ENCODE data around the gene TRMT61B. TPM values are rescaled to one million over a fixed set of nuclear protein-coding genes. Genes with fewer than 3 reads are reported as not detected.

Gene TRMT61B
- total RNA-seq, 2 donors from 2014 or later, result 11.2 to 12.4 TPM

DNA sequence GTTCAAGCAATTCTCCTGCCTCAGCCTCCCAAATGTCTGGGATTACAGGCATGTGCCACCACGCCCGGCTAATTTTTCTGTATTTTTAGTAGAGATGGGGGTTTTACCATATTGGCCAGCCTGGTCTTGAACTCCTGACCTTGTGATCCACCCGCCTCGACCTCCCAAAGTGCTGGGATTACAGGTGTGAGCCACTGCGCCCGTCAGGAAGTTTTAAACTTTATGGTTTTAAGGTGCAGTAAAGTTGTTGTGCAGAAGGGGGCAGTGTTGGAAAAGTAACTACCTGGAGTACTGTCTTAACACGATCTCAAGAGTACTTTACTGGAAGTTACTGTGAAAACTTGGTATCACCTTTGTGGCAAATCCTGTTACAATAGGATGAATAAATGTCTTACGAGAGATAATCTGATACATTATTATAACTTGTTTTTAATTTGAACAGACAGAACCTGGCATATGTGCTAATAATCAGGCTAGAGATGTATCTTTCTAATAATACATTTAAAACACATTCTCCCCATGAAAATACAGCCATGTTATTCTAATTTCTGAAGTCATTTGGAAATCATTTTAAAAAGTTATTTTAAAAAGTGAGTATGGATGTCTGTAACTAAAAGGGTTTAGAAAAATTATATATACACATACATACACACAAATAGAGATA is 48.7 kb downstream of the TRMT61B start:
- Histone ChIP-seq H3K36me3 (no peaks in the 10 kb centered on the region), H3K9me3 (no peaks in the 10 kb centered on the region), H3K27ac (no peak overlapping the region), H3K4me3 (no peak overlapping the region), H3K4me1 (no peaks in the 10 kb centered on the region), H3K9ac (ENCODE audit: low read depth in 2 of 2, low read length in 2 of 2) (no peak overlapping the region), H3K27me3 (no peaks in the 10 kb centered on the region)
- DNase-seq, result peak; percentile 80
- TF ChIP-seq, protein P1, sequence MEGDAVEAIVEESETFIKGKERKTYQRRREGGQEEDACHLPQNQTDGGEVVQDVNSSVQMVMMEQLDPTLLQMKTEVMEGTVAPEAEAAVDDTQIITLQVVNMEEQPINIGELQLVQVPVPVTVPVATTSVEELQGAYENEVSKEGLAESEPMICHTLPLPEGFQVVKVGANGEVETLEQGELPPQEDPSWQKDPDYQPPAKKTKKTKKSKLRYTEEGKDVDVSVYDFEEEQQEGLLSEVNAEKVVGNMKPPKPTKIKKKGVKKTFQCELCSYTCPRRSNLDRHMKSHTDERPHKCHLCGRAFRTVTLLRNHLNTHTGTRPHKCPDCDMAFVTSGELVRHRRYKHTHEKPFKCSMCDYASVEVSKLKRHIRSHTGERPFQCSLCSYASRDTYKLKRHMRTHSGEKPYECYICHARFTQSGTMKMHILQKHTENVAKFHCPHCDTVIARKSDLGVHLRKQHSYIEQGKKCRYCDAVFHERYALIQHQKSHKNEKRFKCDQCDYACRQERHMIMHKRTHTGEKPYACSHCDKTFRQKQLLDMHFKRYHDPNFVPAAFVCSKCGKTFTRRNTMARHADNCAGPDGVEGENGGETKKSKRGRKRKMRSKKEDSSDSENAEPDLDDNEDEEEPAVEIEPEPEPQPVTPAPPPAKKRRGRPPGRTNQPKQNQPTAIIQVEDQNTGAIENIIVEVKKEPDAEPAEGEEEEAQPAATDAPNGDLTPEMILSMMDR (IDR thresholded peaks at IDR 0.05), result peak; percentile 67
- intact Hi-C loops (cut with DNase I), result loop anchor here (10.0 kb wide), 1 partner anchor 373 kb away; no protein-coding TSS in a partner anchor

DNA sequence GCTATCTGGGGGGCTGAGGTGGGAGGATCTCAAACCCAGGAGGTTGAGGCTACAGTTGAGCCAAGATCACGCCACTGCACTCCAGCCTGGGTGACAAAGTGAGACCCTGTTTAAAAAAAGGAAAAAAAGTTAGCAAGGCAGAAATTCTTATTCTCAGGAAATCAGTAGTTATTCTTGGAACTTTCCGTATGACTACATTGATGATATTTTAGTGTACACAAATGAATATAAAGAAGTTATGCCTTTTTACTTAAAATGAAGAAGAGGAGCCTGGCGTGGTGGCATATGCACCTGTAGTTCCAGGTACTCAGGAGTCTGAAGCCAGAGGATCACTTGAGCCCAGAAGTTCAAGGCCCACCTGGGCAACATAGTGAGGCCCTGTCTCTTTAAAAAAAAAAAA is 52.1 kb downstream of the TRMT61B start:
- no peaks in the 10 kb centered on the region for H3K4me1 ChIP-seq
- TF ChIP-seq, protein P1 (IDR thresholded peaks at IDR 0.05), result no peak
- H3K9me3 ChIP-seq, result no peaks in the 10 kb centered on the region
- no peak overlapping the region for H3K9ac ChIP-seq (ENCODE audit: low read depth in 2 of 2, low read length in 2 of 2)
- H3K36me3 ChIP-seq, result no peaks in the 10 kb centered on the region
- H3K4me3 ChIP-seq, result no peak overlapping the region
- H3K27ac ChIP-seq, result no peak overlapping the region
- intact Hi-C loops (cut with DNase I), result no loop called here
- H3K27me3 ChIP-seq, result no peaks in the 10 kb centered on the region
- no peak for DNase-seq

DNA sequence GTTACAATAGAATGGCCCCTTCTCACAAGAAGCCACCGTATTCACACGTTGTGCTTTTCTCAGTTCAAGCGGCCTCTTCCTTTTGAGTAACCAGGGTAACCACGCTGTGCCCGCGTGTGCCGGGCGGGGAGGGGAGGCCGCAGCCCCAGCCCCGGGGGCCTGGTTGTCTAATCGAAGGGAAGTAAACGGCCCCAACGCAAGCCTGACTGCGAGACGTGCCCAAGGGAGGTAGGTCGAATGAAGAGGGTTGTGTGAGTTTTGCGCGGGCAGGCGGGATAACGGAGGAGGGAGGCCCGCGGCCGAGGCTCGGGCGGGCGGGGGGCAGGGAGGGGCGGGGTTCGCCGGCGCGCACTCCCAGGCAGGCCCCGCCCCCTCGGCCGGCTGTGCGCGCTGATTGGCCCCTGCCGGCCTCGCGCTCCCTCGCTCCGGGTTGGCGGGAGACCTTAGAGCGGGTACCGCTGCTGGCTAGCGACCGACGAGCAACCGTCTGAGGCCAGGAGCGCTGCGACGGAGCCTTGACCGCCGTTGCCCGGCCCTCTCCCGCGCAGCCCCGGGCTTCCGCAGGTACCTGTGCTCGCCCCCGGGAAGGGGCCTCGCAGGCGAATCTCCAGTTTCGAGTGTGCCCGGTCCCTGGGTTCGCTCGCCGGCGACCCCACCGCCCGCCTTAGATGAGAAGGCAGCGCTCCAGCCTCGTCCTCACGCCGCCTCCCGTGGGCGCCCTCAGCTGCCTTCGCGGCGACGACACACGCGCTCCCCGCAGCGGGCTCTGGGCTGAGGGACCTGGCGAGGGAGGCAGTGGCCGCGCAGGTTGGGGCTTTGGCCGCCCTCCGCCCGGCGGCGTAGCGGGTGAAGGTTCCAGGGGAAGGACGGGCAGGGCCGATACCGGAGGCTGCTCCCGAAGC is 59.5 kb downstream of the TRMT61B start, which contains the start of gene SPDYA:
Gene SPDYA (plus strand): TSS at position 451 of the 902 bp plus-strand sequence. CDS start 5,181 bp downstream, outside the sequence.
- no peaks in the 10 kb centered on the region for H3K27me3 ChIP-seq
- no peaks in the 10 kb centered on the region for H3K9me3 ChIP-seq
- H3K4me1 ChIP-seq, result peaks cover 7% of the 10 kb centered on the region
- H3K9ac ChIP-seq (ENCODE audit: low read depth in 2 of 2, low read length in 2 of 2), result peak within 1 kb of the TSS in 1 of 2 donors; percentile 31
- no peak within 1 kb of the TSS for H3K27ac ChIP-seq
- peak within 1 kb of the TSS; percentile 45 for H3K4me3 ChIP-seq
- TF ChIP-seq, protein P1 (IDR thresholded peaks at IDR 0.05), result no peak
- intact Hi-C loops (cut with DNase I), result no loop called here
- no peaks in the 10 kb centered on the region for H3K36me3 ChIP-seq
- DNase-seq, result peak; percentile 82

DNA sequence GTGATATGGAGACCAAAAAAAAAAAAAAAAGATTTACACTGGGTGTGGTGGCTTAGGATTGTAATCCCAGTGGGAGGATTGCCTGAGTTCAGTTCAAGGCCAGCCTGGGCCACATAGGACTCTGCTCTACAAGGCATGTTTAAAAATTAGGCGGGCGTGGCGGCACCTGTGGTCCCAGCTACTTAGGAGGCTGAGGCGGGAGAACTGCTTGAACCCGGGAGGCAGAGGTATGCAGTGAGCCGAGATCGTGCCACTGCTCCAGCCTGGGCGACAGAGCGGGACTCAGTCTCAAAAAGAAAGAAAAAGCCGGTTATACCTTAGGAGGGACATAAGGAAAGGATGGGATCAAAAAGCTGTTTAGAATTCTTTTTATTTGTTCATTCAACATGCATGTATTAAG is 60.2 kb downstream of the TRMT61B start:
- H3K4me3 ChIP-seq, result peak overlapping the region; percentile 45
- intact Hi-C loops (cut with DNase I), result no loop called here
- no peaks in the 10 kb centered on the region for H3K9me3 ChIP-seq
- peak; percentile 22 for DNase-seq
- H3K36me3 ChIP-seq, result no peaks in the 10 kb centered on the region
- no peak overlapping the region for H3K27ac ChIP-seq
- TF ChIP-seq, protein P1 (IDR thresholded peaks at IDR 0.05), result no peak
- peaks cover 7% of the 10 kb centered on the region for H3K4me1 ChIP-seq
- no peaks in the 10 kb centered on the region for H3K27me3 ChIP-seq
- H3K9ac ChIP-seq (ENCODE audit: low read depth in 2 of 2, low read length in 2 of 2), result no peak overlapping the region

DNA sequence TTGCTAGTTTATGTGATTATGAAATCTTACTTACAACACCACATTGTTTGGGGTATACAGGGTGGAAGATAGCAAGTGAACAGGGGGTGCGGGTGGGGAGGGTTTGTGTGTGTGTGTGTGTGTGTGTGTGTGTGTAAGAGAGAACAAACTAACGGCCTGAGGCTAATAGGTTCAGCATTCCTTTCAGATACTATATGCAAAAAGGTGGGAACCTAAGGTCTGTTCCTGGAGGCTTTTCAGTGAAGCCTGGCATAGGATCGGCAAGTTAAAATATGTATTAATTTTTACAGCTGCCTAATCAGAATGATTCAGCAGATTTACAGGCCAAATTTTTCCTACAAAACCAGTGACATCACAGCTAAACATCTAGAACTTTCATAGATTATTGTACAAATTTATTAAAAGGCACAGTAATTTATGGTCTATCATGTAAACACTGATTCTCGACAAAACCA is 67.1 kb downstream of the TRMT61B start:
- H3K36me3 ChIP-seq, result no peaks in the 10 kb centered on the region
- H3K27me3 ChIP-seq, result no peaks in the 10 kb centered on the region
- H3K27ac ChIP-seq, result no peak overlapping the region
- DNase-seq, result no peak
- no peaks in the 10 kb centered on the region for H3K4me1 ChIP-seq
- intact Hi-C loops (cut with DNase I), result no loop called here
- no peak overlapping the region for H3K4me3 ChIP-seq
- TF ChIP-seq, protein P1 (IDR thresholded peaks at IDR 0.05), result no peak
- no peaks in the 10 kb centered on the region for H3K9me3 ChIP-seq
- no peak overlapping the region for H3K9ac ChIP-seq (ENCODE audit: low read depth in 2 of 2, low read length in 2 of 2)

All from colonic mucosa (tissue), 4 donors.